Activated T-cell treated with anti-CD3 and anti-CD28 coated beads, Interleukin-2, amount 50 U/mL, for 4 hours (primary cell): ENCODE results near the gene ZMYND11. TPM values are rescaled to one million over a fixed set of nuclear protein-coding genes. Genes with fewer than 3 reads are reported as not detected.

Experiments used
- ATAC-seq, 2 donors: fragments of 200-7000 bp; cut with Tn5 transposase; one replicate each; pipeline ENCODE4 v1.10.0; 2021
- DNase-seq: peaks from one replicate; pipeline ENCODE4 v3.0.0-alpha.2; 2020
- H3K27me3 Mint-ChIP-seq: one replicate; pipeline ENCODE4 v1.8.0; 2021; ENCODE audit warnings: low read depth, mixed read lengths
- H3K36me3 Mint-ChIP-seq: one replicate; pipeline ENCODE4 v1.8.0; 2022; ENCODE audit warnings: mixed read lengths; ENCODE audit not compliant: insufficient read depth
- H3K4me1 Mint-ChIP-seq: one replicate; pipeline ENCODE4 v1.8.0; 2021; ENCODE audit warnings: low read depth, mixed read lengths
- H3K4me3 Mint-ChIP-seq: one replicate; pipeline ENCODE4 v1.8.0; 2021; ENCODE audit warnings: mild to moderate bottlenecking, moderate library complexity, mixed read lengths
- H3K9me3 Mint-ChIP-seq: one replicate; pipeline ENCODE4 v1.8.0; 2021; ENCODE audit warnings: mixed read lengths
- total RNA-seq, 3 donors: library from RNA; stranded (reverse); gene quantifications; one replicate each; pipeline ENCODE4 v1.2.1, GENCODE V29; 2021

The ZMYND11 gene
- total RNA-seq: 10 to 100 TPM; 29.3 to 33.3 (median 30.8) TPM

DNA sequence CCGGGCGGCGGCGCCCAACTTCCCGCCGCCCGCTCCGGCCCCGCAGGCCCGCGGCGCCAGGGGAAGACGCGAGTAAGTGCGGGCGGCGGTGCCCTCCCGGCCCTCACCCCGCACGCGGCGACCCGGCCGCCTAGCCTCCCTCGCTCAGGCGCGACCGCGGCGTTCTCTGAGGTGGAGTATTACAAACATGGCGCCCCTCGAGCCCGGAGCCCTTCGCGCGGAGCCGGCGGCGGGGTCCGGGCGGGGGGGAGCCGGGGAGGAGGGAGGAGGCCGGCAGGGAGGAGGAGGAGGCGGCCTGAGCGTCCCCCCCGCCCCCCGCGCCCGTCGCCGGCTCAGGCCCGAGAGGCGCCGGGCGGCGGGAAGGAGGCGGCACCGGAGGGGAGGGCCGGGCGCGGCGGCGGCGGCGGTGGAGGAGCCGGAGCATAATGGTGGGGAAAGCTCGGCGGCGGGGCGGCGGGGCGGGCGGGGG lies at the start of gene ZMYND11:
TSS of gene ZMYND11 (plus strand) at position 324 of the 469 bp plus-strand sequence. CDS start 44,558 bp downstream, outside the sequence.
- ATAC-seq (peak; percentile 59 to 67), DNase-seq (peak; percentile 65)
- no peaks in the 10 kb centered on the region for H3K9me3 Mint-ChIP-seq
- H3K4me1 Mint-ChIP-seq: peaks cover 43% of the 10 kb centered on the region
- no peaks in the 10 kb centered on the region for H3K36me3 Mint-ChIP-seq
- peak within 1 kb of the TSS; percentile 90 for H3K4me3 Mint-ChIP-seq
- no peaks in the 10 kb centered on the region for H3K27me3 Mint-ChIP-seq

DNA sequence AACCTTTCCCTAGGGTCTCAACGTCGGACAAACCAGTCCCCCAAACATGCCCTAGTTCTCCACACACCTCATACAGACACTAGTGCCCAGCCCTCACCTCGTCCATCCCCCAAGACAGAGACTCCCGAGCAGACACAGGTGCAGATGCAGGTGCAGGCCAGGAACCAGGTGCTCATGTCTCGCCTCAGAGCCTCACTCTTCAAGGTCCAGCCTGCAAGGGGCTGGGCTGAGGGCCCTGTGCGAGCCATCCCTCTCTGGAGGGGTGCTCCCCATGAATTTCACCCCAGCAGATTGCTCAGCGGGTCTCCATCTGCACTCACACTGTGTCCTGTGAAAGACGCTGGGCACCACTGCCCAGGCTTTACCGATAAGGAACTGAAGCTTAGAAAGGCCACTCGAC lies 49.2 kb upstream of the ZMYND11 start:
- H3K4me3 Mint-ChIP-seq: no peak overlapping the region
- no peaks in the 10 kb centered on the region for H3K9me3 Mint-ChIP-seq
- H3K27me3 Mint-ChIP-seq: peaks cover 7% of the 10 kb centered on the region
- peaks cover 5% of the 10 kb centered on the region for H3K4me1 Mint-ChIP-seq
- H3K36me3 Mint-ChIP-seq: no peaks in the 10 kb centered on the region
- DNase-seq (no peak), ATAC-seq (no peak)

DNA sequence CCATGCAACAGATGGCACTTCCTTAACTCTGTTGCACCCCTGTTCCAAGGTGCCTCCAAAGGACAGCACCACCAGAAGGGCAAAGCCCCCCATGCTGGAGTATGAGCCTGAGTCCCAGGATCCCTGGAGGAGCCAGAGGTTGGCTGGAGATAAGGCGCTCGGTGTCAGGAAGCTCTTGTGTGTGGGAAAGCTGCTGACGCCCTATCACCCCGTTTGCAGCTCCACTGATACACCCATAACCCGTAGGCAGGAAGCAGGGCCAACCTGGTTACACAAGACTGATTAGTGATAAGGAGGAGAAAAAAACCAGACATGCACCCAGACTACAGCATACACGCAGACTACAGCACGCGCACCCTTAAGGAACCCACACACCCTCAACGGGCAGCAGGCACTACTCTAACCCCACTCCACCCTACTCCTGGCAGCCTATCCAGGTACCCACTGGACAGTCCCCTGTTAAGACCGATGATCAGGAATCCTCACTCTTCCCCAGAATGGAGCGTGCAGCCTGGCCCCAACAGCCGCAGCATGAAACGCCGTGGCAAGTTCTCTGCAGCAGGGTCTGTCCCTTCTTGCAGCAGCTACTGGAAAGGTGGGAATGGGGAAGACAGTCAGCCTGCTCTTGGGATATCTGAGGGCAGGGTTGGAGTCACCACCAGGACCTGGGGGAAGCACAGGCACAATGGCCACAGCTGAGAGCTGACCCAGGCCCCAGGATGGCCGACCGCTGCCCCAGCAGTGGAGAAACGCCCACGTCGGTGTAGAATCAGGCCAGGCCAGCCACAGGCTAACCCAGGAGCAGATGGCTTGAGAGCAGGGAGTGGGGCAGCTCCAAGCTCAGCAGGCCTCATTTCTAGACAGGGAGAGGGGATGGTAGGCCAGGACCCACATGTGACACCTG lies 47.8 kb upstream of the ZMYND11 start:
- peak in 1 of 2 donors; percentile 53 for ATAC-seq
- H3K4me3 Mint-ChIP-seq: no peak overlapping the region
- H3K27me3 Mint-ChIP-seq: peaks cover 2% of the 10 kb centered on the region
- no peak for DNase-seq
- H3K36me3 Mint-ChIP-seq: no peaks in the 10 kb centered on the region
- peaks cover 5% of the 10 kb centered on the region for H3K4me1 Mint-ChIP-seq
- H3K9me3 Mint-ChIP-seq: no peaks in the 10 kb centered on the region

DNA sequence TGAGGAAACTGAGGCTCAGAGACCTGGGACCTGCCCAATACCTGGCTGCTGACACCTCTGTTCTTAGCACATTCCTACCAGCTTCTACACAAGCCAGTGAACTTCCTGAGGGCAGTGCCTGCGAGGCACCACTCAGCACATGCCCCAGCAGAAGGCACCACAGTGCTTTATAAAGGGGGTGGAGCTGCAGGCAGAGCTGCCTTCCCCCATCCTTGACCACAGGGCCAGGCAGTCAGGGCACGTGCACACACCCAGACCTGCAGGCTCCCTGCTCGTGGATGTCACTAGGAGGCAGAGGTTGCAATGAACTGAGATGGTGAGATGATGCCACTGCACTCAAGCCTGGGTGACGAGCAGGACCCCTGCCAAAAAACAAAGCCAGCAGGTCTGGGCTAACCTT lies 47.0 kb upstream of the ZMYND11 start:
- ATAC-seq (no peak), DNase-seq (no peak)
- peaks cover 3% of the 10 kb centered on the region for H3K9me3 Mint-ChIP-seq
- H3K27me3 Mint-ChIP-seq: peaks cover 3% of the 10 kb centered on the region
- H3K4me1 Mint-ChIP-seq: peaks cover 5% of the 10 kb centered on the region
- H3K36me3 Mint-ChIP-seq: no peaks in the 10 kb centered on the region
- H3K4me3 Mint-ChIP-seq: no peak overlapping the region

DNA sequence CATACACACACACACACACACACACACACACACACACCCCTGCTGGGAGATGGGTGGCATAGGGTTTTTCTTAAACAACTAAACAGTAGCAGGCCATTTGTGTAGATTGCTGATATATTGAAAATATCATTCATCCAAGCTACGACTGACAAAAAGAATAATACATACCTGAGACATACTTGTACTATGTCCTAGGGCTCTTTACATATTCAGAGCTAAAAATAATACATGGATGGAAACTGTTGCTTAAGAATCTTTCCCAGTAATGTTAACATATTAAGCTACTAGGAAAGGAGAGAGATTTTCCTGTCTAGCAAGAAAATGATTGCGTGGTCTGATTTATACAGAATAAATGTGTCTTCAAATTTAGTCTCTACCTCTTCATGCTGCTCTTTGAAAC lies 46.0 kb upstream of the ZMYND11 start:
- Mint-ChIP-seq H3K9me3 (peaks cover 3% of the 10 kb centered on the region), H3K27me3 (peaks cover 2% of the 10 kb centered on the region), H3K36me3 (no peaks in the 10 kb centered on the region), H3K4me1 (peaks cover 5% of the 10 kb centered on the region), H3K4me3 (no peak overlapping the region)
- DNase-seq (no peak), ATAC-seq (no peak)

DNA sequence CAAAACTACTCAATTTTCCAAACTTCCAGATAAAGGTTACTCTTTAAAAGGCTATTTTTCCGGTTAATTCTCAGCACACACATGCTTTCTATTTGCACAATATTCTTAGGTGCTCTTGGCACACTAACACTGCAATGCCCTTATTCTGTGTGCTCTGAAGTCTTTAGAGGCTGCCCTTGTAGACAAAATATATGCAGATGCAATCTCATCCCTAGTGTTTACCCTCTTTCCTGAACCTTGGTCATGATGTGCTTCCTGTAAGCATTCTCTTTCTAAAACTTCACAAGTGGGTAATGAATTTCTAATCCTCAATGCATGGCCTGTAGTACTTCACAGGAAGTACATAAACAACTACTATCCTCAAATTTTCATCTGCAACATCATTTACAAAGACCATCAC lies 45.1 kb upstream of the ZMYND11 start:
- Mint-ChIP-seq H3K4me1 (peaks cover 5% of the 10 kb centered on the region), H3K27me3 (peaks cover 2% of the 10 kb centered on the region), H3K9me3 (peaks cover 11% of the 10 kb centered on the region), H3K36me3 (no peaks in the 10 kb centered on the region), H3K4me3 (no peak overlapping the region)
- ATAC-seq (no peak), DNase-seq (no peak)

DNA sequence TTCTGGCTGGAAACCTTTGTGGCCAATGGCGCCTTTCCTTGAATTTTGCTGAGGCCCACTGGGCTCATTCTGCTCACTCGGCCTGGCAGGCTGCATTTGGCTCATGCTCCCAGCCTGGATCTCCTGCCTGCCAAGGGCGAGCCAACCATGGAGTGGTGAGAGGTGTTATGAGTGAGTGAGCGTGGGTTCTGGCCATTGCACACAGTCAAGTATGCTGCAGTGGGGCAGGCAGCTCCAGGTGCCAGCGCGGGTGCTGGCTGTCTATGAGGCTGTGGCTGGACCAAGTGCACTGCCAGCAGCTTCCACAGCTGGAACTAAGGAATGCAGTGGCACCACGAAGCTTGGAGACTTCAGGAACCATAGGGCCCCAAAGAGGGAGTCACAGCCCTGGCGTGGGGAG lies 43.9 kb upstream of the ZMYND11 start:
- Mint-ChIP-seq H3K9me3 (peaks cover 17% of the 10 kb centered on the region), H3K36me3 (no peaks in the 10 kb centered on the region), H3K27me3 (peaks cover 2% of the 10 kb centered on the region), H3K4me3 (no peak overlapping the region), H3K4me1 (peaks cover 5% of the 10 kb centered on the region)
- ATAC-seq (no peak), DNase-seq (no peak)

DNA sequence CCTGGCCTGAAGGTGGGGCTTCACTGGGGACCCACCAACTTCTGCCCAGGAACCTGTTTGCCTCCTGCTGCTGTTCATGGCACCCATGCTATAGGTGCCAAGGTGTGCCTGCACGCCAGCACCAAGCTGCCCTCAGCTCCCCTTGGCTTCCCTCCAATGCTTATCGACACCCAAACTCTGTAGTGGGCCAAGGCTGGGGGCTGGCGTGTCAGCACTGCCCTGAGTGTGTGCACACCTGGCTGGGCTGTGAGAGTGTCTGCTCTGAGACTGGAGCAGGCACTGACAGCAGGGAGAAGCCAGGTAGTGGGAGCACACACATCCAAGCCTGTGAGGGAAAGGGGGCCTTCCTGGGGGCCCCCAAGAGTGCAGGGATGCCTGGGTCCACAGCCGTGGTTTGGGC lies 43.1 kb upstream of the ZMYND11 start:
- Mint-ChIP-seq H3K4me1 (peaks cover 4% of the 10 kb centered on the region), H3K36me3 (no peaks in the 10 kb centered on the region)

DNA sequence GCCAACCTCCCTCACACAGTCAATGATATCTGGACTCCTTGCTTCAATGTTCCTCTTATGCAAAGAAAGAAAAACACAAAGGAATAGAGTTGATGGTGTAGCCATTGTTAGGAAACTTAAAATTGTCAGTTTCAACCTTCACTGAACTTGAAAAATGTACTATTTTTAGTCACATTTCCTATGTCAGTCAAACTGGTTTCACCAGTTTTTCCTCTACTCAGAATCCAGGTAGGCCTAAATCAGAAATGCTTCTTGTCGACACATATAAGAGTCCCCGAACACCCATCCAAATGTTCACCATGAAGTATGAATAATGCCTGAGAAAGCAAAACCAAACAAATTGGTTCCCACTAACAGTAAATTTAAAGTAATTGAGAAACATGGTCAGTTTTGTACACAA lies 42.4 kb upstream of the ZMYND11 start:
- no peak for DNase-seq
- no peaks in the 10 kb centered on the region for H3K36me3 Mint-ChIP-seq
- no peak overlapping the region for H3K4me3 Mint-ChIP-seq
- H3K9me3 Mint-ChIP-seq: peaks cover 26% of the 10 kb centered on the region
- H3K27me3 Mint-ChIP-seq: peaks cover 2% of the 10 kb centered on the region
- ATAC-seq: no peak
- no peaks in the 10 kb centered on the region for H3K4me1 Mint-ChIP-seq

More for the DNA sequence above, 43.1 kb upstream of the ZMYND11 start:
- Mint-ChIP-seq H3K9me3 (peaks cover 23% of the 10 kb centered on the region), H3K4me3 (no peak overlapping the region), H3K27me3 (peaks cover 2% of the 10 kb centered on the region)
- no peak for DNase-seq
- no peak for ATAC-seq

DNA sequence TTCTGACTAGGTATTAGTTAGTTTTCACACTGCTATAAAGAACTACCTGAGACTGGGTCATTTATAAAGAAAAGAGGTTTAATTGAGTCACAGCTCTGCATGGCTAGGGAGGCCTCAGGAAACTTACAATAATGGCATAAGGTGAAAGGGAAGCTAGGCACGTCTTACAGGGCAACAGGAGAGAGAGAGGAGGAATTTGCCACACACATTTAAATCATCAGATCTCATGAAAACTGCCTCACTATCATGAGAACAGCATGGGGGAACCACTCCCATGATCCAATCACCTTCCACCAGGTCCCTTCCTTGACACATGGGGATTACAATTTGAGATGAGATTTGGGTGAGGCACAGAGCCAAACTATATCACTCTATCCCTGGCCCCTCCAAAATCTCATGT lies 40.6 kb upstream of the ZMYND11 start:
- H3K27me3 Mint-ChIP-seq: peaks cover 2% of the 10 kb centered on the region
- peaks cover 26% of the 10 kb centered on the region for H3K9me3 Mint-ChIP-seq
- no peaks in the 10 kb centered on the region for H3K36me3 Mint-ChIP-seq
- H3K4me1 Mint-ChIP-seq: no peaks in the 10 kb centered on the region
- ATAC-seq: no peak
- DNase-seq: no peak
- H3K4me3 Mint-ChIP-seq: no peak overlapping the region

DNA sequence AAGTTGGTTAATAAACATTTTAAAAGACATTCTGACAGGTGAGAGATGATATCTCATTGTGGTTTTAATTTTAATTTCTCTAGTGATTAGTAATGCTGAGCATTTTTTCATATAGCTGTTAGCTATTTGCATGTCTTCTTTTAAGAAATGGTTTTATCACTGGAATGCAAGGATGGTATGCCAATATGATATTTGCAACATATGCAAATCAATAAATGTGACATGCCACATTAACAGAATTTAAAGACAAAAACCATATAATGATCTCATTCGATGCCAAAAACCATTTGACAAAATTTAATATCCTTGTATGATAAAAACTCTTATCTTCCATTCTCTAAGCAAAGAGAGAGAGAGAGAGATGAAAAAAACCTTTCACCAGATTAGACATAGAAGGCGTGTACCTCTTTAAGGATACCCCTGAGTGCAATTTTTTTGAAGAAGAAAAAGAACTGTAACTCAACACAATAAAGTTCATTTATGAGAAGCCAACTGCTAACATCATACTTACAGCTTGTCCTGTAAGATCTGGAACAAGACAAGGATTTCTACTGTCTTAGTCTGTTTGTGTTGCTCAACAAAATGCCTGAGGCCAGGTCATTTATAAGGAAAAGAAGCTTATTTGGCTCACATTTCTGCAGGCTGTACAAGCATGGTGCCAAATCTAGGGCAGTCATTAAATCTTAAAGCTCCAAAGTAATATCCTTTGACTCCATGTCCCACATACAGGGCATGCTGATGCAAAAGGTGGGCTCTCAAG lies 39.7 kb upstream of the ZMYND11 start:
- H3K36me3 Mint-ChIP-seq: no peaks in the 10 kb centered on the region
- H3K27me3 Mint-ChIP-seq: peaks cover 2% of the 10 kb centered on the region
- ATAC-seq: no peak
- DNase-seq: no peak
- H3K9me3 Mint-ChIP-seq: peaks cover 26% of the 10 kb centered on the region
- no peak overlapping the region for H3K4me3 Mint-ChIP-seq
- H3K4me1 Mint-ChIP-seq: no peaks in the 10 kb centered on the region

DNA sequence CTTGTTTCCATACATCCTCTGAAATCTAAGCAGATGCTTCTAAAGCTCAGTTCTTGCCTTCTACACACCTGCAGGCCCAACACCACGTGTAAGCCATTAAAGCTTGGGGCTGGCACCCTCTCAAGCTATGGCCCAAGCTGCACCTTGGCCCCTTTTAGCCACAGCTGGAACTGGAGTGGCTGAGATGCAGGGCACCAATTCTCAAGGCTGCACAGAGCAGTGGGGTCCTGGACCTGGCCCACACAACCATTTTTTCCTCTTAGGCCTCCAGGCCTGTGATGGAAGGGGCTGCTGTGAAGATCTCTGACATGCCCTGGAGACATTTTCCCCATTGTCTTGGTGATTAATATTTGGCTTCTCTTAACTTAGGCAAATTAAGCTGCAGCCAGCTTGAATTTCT lies 38.8 kb upstream of the ZMYND11 start:
- H3K4me3 Mint-ChIP-seq: no peak overlapping the region

DNA sequence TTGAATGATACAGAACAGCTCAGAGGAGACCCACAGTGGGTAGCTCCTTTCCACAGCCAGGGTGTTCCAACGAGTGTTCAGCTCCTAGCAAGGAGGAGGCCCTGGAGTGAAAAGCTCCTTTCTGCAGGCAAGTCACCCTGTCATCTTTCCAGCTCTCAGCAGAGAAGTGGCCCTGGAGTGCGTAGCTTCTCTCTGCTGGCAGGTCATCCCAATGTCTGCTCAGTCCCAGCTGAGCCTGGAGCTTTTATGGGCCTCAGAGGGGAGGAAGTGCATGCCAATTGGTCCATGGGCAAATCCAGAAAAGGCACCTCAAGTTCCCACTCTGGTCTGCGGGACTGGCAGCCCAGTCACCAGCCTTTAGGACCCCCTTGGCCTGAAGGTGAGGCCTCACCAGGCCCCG lies 30.8 kb upstream of the ZMYND11 start:
- H3K4me3 Mint-ChIP-seq: no peak overlapping the region
- no peaks in the 10 kb centered on the region for H3K36me3 Mint-ChIP-seq
- ATAC-seq (no peak), DNase-seq (no peak)
- peaks cover 10% of the 10 kb centered on the region for H3K4me1 Mint-ChIP-seq
- no peaks in the 10 kb centered on the region for H3K9me3 Mint-ChIP-seq
- no peaks in the 10 kb centered on the region for H3K27me3 Mint-ChIP-seq

More for the DNA sequence above, 38.8 kb upstream of the ZMYND11 start:
- ATAC-seq: no peak
- H3K36me3 Mint-ChIP-seq: no peaks in the 10 kb centered on the region
- no peak for DNase-seq
- H3K27me3 Mint-ChIP-seq: peaks cover 2% of the 10 kb centered on the region
- no peaks in the 10 kb centered on the region for H3K4me1 Mint-ChIP-seq
- H3K9me3 Mint-ChIP-seq: peaks cover 26% of the 10 kb centered on the region

DNA sequence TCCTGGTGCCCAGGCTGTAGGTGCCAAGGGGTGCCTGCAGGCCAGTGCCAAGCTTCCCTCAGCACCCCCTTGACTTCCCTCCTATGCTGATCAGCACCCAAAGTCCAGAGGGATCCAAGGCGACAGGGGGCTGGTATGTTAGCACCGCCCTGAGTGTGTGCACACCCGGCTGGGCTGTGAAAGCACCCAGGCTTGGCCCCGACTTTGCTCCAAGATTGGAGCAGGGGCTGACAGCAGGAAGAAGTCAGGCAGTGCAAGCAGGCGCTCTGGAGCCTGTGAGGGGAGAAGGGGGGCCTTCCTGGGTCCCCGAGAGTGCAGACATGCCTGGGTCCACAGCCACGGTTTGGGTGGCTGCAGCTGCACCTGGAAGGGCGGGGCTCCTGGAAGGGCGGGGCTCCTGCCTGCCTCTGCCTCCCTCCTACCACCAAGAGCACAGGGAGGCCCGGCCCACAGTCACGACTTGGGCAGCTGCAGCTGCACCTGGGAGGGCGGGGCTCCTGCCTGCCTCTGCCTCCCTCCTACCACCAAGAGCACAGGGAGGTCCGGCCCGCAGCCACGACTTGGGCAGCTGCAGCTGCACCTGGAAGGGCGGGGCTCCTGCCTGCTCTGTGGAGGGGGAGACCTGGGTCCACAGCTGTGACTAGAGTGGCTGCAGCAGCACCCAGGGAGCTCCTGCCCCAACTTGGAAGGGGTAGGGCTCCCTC lies 30.2 kb upstream of the ZMYND11 start:
- DNase-seq (no peak), ATAC-seq (no peak)
- Mint-ChIP-seq H3K27me3 (no peaks in the 10 kb centered on the region), H3K4me3 (no peak overlapping the region), H3K36me3 (no peaks in the 10 kb centered on the region), H3K9me3 (no peaks in the 10 kb centered on the region), H3K4me1 (peaks cover 10% of the 10 kb centered on the region)
